HL-60 (cell line): Measurements from ENCODE around the gene PIM3.

ENCODE experiments used
- DNase-seq, 2 experiments: peaks; one replicate each; pipeline ENCODE4 v3.0.0-alpha.2; 2010 to 2020; ENCODE audit warnings: low read depth in 1 of 2, low spot score in 1 of 2
- H3K27ac ChIP-seq: fragments of 250-450 bp; sonication (Bioruptor Pico); replicated peaks from 2 replicates; pipeline ENCODE4 v1.5.1; 2020; ENCODE audit warnings: mild to moderate bottlenecking, moderate library complexity
- H3K27me3 ChIP-seq: fragments of 250-450 bp; sonication (Bioruptor Pico); 2 replicates; pipeline ENCODE4 v1.5.1; 2021; ENCODE audit warnings: mild to moderate bottlenecking, moderate library complexity; ENCODE audit not compliant: insufficient read depth, poor library complexity, severe bottlenecking
- H3K4me3 ChIP-seq: replicated peaks from 2 replicates; pipeline ENCODE4 v1.5.1; 2011; ENCODE audit warnings: mild to moderate bottlenecking, control low read depth, low read length; ENCODE audit not compliant: insufficient read depth
- CTCF ChIP-seq: IDR thresholded peaks from one replicate; pipeline ENCODE4 v1.5.1; 2011; ENCODE audit warnings: low read length, control low read depth, inconsistent platforms; ENCODE audit not compliant: insufficient read depth
- GABPA ChIP-seq: IDR thresholded peaks from 2 replicates; pipeline ENCODE4 v1.6.1; 2012; ENCODE audit warnings: low read depth
- POLR2AphosphoS5 ChIP-seq: IDR thresholded peaks from 2 replicates; pipeline ENCODE4 v1.6.1; 2012; ENCODE audit warnings: low read depth
- REST ChIP-seq: IDR thresholded peaks from 2 replicates; pipeline ENCODE4 v1.6.1; 2012; ENCODE audit warnings: low read depth; ENCODE audit not compliant: insufficient replicate concordance
- SPI1 ChIP-seq: IDR thresholded peaks from 2 replicates; pipeline ENCODE4 v1.6.1; 2012; ENCODE audit warnings: low read depth, mild to moderate bottlenecking, borderline replicate concordance

PIM3 gene

GRCh38 chr22:49948958-49949913 is 11.3 kb upstream of the PIM3 start:
- Histone ChIP-seq H3K27me3 (no peaks in the 10 kb centered on the region), H3K4me3 (no peak overlapping the region), H3K27ac (no peak overlapping the region)
- TF ChIP-seq SPI1 (no peak), CTCF (no peak), REST (no peak), GABPA (no peak), POLR2AphosphoS5 (no peak)
- no peak for DNase-seq

- Histone ChIP-seq H3K4me3 (no peak overlapping the region), H3K27me3 (no peaks in the 10 kb centered on the region), H3K27ac (no peak overlapping the region)
- DNase-seq: no peak
- TF ChIP-seq REST (no peak), GABPA (no peak), CTCF (no peak), POLR2AphosphoS5 (no peak)
Observed at GRCh38 chr22:49949914-49950292, 10.7 kb upstream of the PIM3 start.

GRCh38 chr22:49950396-49950994 is 10.1 kb upstream of the PIM3 start:
- Histone ChIP-seq H3K4me3 (no peak overlapping the region), H3K27me3 (no peaks in the 10 kb centered on the region), H3K27ac (no peak overlapping the region)
- TF ChIP-seq GABPA: no peak
- TF ChIP-seq POLR2AphosphoS5: no peak
- no peak for TF ChIP-seq REST
- TF ChIP-seq CTCF: no peak
- TF ChIP-seq SPI1: no peak
- DNase-seq: no peak
